NCI-H2081 treated with DMSO at 0.1 percent for 48 hours (cell line): ENCODE data around the gene PRSS38.

Experiments
- DNase-seq: peaks from one replicate; lab custom pipeline; 2025; lab: John Stamatoyannopoulos, UW

Gene PRSS38

DNA sequence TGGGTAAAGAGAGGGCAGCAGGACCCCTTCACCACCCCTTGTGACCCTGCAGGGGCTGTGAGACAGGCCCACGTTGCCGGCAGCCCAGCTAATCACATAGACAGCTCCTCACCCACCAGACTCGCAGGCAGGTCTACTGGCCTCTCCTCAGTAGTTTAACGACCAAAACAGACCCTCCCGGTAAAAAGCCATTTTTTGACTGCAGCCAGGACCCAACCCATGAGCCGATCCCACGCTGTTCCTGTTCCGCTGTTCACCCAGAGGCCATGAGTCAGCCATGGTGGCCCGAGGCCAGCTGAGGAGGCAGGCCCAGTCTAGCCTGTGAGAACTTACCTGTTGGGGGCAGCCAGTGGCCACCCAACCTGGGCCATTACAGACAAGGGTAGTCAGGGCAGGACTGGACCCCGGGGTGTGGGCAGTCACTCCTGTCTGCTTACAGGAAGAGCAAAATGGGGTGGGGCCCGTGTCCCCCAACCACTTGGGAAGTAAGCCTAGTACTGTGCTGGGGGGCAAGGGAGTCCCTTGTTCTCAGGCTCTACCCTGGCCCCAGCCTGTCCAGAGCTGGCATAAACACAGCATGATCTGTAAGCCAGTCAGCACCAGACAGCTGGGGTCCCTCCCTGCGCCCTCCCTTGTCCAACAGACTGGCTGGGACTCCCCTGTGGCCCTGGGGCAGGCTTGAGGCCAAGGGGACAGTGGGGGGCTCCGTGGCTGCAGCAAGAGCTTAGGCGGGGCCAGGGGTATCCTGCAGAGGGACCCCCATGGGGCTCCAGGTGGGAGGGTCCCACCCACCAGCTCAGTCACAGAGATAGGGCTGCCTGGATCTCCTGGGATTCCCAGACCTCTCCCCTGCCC is 70.4 kb downstream of the PRSS38 start:
- DNase-seq = no peak

DNA sequence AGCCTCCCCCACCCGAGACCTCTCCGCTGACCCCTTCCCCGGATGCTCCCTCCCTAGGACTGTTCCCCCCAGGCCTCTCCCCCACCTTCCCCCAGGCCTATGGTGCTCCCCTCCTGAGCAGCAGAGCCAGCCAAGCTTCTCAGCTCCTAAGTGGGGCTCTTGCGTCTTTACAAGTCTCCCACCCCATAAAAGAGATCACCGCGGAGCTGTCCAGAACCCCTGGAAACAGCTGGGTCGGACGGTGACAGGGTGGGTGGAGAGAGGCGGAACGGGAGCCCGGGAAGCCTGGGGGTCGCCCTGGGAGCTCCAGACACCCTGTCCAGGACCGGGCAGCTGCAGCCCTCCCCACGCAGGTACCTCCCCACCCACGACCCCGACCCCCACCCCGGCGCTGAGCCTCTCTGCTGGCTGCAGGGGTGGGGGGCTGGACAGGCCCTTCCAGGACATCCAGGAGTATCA is 71.1 kb downstream of the PRSS38 start:
- no peak for DNase-seq

DNA sequence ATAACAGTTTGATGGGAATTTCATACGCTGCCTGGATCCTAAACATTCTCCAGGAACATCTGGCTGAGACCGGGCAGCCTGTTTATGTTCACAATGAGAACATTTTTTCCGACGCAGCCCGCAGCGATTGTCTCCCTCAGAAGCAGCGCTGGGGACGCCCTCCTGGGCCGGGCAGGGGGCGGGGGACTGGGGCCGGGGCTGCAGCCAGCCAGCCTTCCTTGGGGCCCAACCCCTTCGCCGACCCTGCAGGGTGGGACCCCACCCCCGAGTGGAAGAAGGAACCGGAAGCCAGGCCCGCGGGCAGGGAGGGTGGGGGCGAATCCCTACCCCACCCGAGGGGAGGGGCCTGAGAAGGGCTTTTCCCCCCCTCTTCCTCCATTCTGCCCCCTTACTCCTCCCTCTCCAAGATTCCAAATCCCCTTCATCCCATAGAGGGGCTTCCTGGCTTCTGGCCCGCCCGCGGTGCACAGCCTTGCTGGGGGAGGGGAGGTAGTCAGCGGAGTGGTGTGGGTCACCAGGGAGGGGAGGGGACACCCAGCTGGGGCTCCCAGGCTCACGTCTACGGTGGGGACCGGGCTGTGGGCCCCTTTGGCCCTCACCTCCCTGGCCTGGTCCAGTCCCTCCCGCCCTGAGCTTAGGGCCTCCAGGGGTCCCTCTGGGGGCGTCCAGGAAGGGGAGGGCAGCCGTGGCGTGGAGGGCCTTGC is 71.7 kb downstream of the PRSS38 start:
- DNase-seq = no peak

DNA sequence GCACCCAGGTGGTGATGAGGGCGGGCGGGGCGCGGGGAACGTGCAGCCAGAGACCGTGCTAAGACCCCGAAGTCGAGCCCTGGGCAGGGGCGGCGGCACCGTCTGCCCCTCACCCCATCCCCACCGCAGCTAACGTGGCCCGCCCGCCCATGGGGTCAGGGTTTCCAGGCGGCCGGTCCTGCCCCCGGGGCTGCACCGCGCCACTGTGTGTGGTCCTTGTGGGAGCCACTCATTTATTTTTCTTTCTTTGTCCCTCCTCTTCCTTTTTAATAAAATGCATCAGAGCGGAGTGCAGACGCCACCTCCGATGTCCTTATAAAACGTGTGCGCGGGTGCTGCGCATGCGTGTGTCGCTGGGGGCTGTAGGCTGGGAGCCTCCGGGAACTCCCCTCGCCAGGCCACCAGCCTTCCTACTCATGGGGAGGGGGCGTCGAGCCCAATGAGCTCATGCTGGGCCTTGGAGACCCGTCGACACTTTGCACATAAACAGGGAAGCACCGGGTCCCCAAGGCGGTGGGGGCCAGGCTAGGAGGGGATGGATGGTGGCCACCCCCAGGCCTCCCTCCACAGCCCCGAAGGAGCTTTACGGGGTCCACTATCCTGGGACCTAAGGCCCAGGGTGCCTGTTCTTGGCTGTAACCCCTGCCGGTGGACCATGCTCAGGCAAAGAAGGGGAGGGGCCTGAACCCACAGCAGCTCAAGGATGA is 72.4 kb downstream of the PRSS38 start:
- no peak for DNase-seq

DNA sequence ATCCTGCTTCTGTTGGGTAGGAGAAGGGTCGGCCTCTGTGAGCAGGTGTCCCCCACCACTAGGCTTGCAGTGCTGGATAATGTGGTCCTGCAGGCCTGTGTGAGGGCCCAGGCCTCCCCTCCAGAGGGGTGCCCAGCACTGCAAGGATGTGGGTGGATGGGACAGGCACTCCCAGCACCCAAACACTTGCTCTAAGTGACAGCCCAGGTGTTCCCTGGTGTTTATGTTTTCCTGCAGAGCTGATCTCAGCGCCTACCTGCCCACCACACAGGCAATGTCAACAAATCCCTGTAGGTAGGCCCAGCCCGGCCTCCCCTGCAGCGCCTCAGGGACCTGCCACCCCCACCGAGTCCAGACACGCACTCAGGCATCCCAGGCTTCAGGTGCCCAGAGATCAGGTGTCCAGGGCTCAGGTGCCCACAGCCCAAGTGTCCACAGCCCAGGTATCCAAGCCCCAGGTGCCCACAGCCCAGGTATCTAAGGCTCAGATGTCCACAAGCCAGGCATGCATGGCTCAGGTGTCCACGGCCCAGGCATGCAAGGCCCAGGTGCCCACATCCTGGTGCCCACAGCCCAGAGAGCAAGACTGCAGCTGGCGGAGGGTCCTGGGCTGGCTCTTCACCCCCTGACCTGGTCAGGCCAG is 73.0 kb downstream of the PRSS38 start:
- no peak for DNase-seq

DNA sequence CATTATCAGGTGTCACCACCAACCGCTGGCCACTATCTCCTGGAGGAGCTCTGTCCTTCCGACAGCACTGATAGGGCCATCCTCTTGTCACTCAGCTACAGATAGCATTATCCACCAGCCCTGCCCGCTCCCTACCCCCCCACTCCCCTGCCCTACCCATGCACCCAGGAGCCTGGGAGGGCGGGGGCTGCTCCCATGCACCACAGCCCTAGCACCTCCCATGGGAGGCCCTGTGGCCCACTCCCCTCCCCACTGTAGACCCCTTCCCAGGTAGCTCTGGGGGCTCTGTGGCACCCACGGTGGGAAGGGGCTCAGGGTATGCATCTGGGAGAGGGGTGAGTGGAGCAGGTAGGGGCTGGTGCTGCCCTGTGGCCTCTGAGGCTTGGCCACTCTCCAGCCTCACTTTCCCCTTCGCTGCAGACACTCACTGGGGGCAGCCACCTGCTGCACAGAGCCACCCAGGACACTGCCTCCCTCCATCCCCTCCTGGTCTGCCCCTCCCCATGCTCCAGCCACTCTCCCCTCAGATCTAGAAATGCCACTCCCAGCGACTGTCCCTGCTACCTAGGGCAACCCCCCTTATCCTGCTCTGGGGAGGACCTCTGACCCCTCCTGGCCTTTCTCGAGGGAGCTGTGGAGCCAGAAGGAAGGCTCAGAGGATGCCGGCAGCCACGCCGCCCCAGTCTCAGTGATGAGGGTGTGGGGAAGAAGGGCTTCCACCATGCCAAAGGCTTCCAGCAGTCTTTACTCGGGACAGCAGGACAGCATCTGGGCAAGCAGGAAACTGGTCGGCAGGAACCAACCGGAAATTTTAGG is 73.8 kb downstream of the PRSS38 start:
- no peak for DNase-seq

DNA sequence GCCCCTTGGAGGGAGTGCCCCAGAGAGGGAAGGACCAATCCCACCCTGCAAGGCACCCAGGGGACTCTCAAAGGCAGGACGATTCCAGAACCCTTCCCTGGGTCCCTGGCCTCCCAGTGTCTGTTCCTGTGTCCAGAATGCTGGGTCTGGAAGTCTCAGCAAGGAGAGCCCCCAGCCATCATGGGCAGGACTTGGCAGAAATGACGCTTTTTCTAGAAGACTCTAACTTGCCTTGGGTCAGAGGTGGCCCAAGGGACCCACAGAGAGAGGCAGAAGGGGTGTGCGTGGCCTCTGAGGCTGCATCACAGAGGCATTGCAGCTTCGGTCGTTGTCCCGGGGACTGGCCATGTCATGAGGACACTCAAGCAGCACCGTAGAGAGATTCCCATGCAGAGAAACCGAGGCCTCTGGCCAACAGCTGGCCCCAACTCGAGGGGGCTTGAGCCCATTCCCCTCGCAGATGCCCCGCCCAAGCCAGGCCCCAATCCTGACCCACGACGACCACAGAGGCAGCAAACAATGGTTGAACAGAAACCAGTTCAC is 74.5 kb downstream of the PRSS38 start:
- no peak for DNase-seq

DNA sequence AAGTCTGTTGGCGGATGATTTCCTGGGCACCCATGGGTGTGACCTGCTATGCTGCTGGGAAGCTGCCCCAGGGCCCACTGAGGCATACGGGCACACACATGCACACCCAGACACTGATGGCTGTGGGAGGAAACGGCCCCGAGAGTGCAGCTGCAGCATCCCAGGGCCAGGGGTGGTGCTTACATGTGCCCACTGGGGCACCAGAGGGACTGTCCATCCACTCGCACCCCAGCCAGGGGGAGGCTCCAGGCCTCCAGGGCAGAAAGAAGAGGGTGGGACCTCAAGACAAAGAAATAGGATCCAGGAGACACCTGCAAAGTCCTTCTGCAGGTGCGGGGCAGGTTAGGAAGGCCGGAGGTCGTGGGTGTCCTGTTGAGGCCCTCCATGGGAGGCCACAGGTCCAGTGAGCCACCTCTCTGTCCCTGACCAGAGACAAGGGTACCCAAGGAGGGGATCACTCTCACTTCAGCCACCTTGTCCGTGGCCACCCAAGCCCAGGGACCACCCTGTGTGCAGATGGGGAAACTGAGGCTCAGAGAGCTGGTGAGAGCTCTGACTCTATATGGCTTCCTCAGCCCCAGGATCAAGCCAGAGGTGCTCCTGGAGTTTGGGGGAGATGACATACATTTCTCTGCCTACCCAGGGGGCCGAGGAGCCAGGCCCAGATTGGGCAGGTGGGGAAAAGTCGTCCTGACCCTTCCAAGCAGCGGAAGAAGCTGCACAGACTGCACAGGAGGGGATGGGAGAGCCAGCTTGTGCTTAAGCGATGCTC is 75.2 kb downstream of the PRSS38 start:
- no peak for DNase-seq

DNA sequence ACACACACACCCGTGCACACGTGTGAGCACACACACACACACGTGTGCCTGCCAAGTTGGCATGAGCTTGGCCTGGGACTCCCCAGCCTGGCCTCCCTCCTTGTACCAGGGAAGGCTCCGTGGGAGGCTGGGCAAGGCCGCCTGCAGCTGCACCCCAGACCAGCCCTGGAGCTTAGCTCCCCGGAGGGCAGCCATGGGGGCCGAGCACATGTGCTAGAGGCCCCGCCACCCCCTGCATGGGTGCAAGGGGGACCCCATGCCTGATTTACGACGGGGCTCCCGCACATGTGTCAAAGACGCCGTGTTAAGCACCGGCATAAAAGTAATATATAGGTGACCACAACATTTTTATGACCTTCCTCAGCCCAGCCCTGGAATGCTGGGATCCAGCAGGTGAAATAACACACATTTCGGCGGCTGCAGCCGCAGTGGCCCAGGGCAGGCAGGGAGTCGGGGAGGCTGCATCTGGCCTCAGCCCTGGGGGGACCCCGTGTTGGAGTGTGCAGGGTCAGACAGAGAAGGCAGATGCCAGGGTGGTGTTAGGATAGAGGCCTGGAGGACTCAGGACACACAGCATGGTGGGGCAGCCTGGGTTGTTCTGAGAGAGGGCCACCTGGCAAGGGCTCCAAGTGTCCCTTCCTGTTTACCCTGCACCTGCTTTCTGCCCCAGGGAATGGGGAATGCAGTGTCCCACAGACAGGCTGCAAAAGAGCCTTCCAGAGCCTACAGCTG is 75.9 kb downstream of the PRSS38 start:
- DNase-seq = no peak

DNA sequence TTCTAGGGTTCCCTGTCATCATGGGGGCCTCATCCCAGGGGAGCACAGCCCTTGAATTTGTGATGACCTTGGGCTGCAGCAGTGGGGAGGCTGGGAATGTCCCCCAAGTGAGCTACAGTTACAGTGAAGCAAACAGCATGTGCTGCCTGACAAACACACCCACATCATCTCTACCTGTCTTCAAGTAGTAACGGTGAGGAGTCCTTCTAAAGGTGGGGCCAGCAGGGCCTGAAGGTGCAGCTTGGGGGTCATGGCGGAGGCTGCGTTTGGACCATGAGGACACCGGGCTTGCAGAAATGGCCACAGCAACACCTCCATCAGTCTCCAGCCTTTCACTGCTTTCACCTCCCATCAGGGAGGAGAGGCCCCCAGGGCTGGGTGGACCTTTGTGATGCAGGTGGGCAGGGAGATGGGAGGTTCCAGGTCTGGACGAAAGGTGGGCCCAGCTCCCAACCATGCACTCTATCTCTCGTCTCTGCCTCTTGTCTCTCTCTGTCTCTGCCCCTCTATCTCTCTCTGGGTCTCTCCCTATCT is 76.5 kb downstream of the PRSS38 start:
- no peak for DNase-seq

DNA sequence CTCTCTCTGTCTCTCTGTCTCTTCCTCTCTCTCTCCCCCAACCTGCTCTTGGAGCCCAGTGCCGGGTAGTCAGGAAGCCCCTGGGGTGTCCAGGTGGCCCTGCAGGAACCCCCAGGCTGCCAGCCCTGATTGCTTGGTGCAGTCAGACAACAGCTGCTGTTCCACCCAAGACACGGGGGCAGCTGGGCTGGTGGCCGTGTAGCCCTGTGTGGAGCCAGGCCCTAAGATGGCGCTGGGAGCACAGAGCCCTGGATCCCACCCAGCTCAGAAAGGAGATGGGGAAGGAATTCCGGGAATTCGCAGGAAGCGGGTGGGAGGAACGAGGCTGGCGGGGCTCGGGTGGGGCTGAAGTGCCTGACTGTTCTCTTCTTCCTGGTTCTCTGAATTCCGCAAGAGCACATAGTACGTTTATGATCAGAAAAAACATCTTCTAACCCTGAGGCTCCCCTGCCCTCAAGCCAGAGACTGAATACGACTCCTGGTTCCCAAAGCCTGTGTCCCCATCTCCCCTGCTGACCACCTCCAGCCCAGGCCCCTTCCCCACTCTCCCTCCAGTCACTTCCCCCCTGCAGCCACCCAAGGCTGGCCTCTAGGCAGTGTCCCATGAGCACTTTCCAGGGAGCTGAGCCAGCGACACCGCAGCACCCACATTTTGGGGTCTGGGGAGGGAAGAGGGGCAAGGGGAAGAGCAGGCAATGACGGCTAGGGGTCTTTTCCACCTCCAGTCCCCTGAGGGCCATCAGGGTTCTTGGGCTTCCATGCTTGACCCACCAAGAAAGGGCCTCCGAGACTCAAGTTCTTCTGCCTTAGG is 77.2 kb downstream of the PRSS38 start:
- DNase-seq = no peak

DNA sequence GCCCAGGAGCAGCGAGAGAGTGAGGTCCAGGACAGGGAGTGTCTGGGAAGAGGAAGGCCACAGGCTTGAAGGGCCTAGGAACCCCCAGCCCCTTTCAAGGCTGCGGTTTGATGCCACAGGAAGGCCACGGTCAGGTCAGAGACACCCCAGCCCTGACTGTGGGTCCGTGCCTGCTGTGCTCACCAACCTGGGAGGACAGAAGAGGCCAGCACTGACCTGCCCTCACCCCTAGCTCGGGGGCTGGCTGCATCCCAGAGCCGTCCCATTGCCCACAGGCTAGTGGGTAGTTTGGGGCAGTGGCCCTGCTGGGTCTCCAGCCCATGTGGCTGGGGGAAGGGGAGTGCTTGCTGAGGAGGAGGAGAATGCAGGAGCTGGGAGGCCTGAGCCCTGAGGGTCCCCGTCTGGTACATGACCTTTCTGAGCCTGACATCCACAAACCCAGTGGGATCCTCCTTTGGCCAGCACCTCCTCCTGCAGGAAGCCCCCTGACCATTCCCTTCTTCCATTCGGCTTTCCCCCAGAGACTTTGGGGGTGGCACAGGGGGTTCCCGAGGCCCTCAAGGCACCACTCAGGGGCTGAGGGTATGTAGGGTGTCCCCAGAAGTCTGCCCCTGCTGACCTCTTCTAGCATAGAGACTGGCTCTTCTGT is 77.9 kb downstream of the PRSS38 start:
- no peak for DNase-seq

DNA sequence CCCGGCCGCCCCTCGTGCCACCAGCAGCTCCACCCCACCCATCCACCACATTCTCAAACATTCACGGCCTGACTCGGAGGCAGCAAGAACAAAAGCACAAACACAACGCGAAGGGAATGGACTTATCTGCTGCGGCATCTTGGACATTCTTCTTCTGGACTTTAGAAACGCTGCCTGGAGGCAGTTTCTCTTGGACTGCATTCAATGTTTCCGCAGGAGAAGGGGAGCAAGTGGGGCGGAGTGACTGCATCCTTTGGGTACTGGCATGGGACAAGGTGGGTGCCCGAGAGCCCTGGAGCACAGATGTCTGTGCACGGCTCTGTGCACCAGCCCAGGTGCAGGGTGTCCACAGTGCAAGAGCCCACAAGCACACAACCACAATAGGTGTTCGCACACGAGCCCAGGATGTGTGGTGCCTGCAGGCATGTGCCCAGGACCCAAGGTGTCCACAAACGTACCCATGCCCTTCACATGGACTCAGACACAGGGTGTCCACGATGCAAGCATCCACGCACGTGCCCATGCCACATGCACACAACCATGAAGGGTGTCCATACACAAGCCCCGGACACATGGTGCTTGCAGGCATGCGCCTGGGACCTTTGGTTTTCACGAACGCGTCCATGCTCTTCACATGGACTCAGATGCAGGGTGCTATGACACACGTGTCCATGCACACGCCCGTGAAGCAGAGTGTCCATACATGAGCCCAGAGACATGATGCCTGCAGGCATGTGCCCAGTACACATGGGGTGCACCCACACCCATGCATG is 78.7 kb downstream of the PRSS38 start:
- DNase-seq = no peak

DNA sequence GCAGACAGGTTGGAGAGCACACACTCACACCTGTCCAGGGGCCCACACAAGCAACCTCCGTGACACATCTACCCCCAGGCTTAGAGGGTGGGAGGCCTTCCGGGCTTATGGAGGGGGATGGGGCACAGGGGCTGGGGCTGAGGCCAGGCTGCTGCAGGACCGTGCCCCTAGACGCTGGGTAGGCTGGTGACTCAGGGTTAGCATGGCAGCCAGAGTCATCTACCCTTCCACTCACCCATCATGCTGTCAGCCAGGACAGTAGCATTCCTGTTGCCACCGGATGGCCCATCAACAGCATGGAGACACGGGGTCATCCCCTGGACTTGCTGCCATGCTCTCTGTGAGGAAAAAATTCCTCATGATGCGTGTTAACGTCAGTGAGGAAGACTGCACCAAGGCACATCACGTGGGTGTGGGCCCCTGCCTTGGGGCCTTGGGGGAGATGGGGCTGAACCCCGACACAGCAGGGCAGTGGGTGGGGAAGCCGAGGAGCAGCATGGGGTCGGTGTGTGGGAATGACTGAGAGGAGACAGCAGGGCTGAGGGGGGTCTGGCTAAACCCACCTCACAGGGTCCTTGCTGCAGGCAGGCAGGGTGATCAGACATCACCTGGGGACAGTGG is 79.5 kb downstream of the PRSS38 start:
- no peak for DNase-seq
